ENCODE data around the gene TNNT3.
"Not testable (repeated sequence)": the region's sequence is repeated elsewhere in the genome, so short reads cannot be mapped to it uniquely, and the experiment has no call there.

The TNNT3 gene

DNA sequence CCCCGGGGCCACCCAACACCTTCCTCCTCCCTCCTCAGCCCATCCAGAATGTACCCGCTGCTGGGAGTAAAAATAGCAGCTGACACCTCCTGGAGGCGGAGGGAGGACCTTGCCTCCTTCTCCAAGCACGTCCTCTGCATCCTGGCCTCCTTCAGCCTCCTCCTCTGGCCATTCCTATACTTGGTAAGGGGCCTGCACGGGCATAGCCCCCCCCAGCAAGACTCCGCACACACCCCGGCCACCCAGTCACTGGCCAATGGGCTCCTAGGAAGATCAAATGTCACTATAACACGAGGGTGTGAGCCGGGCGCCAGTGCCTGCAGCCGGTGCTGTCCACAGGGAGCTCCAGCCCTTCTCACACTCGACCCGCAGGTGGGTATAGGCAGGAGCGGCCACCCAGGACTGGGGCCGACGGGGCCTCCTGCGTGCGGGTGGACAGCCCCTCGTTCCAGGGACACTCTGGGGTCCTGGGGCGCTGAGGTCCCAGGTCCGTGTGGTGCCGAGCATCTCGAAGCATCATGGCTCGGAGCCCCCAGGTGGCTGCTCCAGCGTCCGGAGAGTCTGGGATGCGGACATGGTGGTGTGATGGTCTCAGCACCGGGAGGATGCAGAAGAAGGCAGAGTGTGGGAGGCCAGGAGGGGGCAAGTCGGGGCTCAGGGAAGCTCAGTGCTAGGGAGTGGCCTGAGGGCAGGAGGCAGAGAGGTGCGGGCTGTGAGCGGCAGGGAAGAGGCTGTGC, at the start of gene TNNT3:
TNNT3 (plus strand) TSS at position 313 of the 737 bp plus-strand sequence. CDS start 3,172 bp downstream, outside the sequence.
- DNase-seq (ENCODE audit: low read depth in 2 of 2, low spot score in 1 of 2) = no peak

DNA sequence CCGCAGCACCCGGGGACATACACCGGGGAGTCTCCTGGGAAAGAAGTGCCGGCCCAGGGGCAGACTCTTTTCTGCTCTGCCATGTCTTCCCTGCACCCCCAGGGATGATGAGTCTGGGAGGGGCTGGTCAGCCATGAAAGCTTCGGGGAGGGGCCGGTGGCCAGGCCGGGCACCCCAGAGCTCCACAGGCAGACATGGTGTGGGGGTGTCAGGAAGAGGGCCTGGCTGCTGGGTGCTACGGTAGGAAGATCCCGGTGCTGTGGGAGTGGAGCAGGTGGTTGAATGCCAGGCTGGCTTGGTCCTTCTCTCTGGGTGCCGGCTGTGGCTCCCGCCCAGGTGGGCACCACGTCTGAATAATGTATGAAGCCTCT, 49.2 kb upstream of the TNNT3 start:
- no peak for DNase-seq (ENCODE audit: low read depth in 2 of 2, low spot score in 1 of 2)

DNA sequence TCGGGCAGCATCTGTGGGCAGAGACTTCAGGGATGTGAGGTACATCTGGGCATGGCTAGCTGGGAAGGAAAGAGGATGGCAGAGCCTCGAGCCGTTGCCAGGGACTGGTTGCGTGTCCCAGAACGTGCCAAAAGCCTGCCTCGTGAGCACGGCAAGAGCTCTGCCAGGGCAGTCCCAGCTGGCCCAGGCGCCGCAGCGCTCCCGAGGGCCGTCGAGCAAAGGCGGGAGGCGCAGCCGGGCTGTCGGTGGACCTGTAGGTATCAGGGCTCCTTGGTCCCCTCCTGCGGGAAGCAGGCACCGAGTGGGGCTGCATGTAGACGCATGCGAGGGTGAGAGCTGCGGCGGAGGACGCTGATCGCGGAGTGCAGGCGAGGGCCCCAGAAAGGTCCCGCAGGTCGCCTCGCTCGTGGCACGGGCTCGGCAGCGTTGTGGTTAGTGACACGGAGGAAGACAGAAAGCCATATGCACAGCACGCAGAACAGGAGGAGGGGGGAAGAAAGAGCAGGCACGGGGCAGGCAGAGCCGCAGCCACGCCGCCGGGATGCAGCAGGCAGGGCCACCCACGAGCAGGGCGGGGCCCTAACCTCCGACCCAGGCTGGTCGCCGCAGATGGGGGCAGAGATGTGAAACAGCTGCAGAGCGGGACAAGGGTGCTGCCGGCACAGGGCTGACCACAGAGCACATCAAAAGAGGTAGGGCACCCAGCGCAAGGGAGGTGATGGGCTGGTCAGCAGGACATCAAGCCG, 48.6 kb upstream of the TNNT3 start:
- DNase-seq (ENCODE audit: low read depth in 2 of 2, low spot score in 1 of 2) = no peak

DNA sequence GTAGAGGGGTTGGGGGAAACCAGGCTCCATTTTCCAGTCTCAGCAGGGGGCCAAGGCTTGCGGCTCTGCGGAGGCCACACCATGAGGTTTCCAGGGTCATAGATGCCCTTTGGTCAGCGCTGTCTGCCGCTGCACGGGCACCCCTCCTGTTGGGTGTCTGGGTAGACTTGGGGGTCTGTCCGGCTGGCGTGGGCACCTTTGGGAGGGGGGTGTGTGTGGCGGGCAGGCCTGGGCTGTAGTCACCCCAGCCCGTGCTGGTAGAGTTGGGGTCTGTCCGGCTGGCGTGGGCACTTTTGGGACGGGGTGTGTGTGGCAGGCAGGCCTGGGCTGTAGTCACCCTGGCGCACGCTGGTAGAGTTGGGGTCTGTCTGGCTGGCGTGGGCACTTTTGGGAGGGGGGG, 48.0 kb upstream of the TNNT3 start:
- DNase-seq (ENCODE audit: low read depth in 2 of 2, low spot score in 1 of 2) = no peak

GRCh38 chr11:1872267-1872985, 47.1 kb upstream of the TNNT3 start:
- no peak for DNase-seq (ENCODE audit: low read depth in 2 of 2, low spot score in 1 of 2)

DNA sequence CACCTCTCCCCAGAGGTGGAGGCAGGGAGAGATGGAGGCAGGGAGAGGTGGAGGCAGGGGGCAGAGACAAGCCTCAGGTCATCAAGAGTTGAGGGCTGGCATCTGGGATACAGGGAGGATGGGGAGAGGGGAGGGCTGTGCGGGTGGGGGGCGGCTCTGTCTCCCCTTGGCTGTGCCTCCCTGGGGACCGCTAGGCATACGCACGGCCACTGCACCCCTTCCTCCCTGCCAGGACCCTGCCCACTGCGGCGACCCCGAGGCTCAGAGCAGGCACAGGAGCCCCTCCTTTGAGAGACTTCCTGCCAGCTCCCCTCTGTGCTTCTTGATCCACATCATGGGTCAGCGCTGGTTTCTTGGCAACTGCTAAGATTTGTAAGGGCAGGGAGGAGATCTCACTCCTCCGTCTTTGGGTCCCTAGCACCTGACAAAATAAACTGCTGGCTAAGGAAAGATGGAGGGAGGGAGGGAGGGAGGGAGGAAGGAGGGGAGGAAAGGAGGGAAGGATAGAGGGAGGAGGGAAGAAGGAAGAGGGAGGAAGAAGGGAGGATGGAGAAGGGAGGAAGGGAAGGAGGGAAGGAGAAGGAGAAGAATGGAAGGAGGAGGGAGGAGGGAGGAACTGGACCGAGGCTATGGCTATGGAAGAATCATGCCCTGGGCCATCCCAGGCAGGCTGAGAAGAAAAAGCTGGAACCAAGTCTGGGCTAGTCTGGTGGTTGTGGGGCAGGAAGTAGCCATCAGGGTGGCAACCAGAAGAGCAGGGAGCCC, 46.3 kb upstream of the TNNT3 start:
- no peak for DNase-seq (ENCODE audit: low read depth in 2 of 2, low spot score in 1 of 2)

DNA sequence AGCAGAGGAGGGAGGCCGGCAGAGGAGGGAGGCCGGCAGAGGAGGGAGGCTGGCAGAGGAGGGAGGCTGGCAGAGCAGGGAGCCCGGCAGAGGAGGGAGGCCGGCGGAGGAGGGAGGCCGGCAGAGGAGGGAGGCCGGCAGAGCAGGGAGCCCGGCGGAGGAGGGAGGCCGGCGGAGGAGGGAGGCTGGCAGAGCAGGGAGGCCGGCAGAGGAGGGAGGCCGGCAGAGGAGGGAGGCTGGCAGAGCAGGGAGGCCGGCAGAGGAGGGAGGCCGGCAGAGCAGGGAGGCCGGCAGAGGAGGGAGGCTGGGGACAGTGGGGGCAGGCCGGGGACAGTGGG, 45.7 kb upstream of the TNNT3 start:
- not testable (repeated sequence) for DNase-seq (ENCODE audit: low read depth in 2 of 2, low spot score in 1 of 2)

DNA sequence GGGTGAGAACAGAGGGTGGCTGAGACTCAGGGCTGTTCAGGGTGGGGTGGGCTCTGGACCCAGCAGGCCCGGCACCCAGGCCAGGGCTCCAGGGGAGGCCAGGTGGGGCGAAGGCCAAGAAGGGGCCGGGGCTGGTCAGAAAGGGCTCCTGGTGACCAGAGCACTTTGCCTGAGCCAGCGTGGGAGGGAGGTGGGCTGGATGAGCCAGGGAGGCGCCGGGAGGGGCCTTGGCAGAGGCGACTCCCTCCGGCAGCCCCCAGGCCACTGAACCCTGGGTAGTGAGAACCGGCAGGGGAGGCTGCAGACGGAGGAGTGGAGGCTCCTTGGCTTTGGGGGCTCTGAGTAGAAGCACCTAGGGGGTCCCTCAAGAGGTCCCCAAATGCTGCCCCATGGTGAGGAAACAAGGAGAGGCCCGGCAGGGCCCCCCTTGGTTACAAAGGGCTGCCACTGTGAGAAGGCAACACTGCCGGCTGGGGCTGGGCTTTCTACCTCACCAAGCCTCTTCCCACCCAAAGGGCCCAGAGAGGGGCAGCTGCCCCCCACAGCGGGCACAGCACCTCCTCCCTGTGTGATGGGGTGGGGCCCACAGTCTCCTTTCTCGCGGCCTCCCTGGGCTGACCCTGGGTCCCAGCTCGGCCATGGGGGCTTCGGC, 44.9 kb upstream of the TNNT3 start:
- not testable (repeated sequence) for DNase-seq (ENCODE audit: low read depth in 2 of 2, low spot score in 1 of 2)

- DNase-seq (ENCODE audit: low read depth in 2 of 2, low spot score in 1 of 2) = no peak
Observed at GRCh38 chr11:1875093-1875850, 44.2 kb upstream of the TNNT3 start.

DNA sequence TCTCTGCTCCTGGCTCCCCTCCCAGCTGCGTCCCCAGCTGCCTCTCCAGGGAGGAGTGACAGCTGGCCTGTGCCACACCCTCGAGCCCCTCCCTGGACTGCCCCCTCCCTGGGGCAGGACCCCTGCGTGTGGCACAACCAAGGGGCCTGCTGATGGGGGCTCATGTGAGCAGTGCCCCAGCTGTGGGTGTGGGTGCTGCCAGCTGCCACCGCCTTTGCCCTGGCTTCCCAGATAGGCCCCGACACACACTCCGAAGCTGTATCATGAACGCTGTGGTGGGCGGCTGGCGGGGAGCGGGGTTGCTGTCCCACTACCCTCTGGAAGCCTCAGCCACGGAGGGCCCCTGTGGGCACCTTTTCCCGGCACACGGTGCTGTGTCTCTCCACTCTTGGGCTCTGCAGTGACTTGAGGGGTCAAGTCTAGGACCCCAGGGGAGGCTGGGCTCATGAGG, 43.6 kb upstream of the TNNT3 start:
- DNase-seq (ENCODE audit: low read depth in 2 of 2, low spot score in 1 of 2) = not testable (repeated sequence)

DNA sequence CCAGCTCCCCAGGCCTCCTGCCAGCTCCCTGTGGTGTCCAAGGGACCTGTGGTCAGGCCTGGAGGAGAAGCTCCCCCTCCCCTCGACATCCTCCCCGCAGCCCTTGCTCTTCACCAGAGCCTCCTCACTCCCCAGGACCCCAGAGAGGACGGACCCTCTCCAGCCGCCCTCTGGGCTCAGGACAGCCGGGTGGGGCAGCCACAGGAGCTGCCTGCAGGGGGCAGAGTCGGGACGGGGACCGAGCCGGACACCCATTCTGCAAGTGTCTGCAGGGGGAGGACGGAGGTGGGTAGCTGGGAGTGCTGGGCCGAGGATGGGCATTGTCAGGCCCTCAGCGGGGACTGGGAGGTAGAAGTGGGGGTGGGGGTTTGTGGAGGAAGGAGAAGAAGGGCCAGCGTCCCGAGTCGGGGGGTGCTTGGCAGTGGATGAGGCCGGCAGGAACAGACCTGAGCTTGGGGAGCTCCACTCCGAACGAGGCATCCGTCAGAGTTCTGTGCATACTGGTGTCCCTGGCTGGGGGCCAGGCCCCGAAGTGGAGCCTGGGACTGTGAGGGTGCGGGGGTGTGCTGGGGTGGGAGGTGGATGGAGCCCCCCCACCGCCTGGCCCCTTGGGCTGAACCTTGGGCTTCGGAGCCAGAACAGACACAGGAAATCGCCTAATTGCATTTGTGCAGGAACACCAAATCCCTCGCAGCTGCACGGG, 43.0 kb upstream of the TNNT3 start:
- DNase-seq (ENCODE audit: low read depth in 2 of 2, low spot score in 1 of 2) = no peak

GRCh38 chr11:1877211-1878136, 42.0 kb upstream of the TNNT3 start:
- no peak for DNase-seq (ENCODE audit: low read depth in 2 of 2, low spot score in 1 of 2)

GRCh38 chr11:1878137-1879031, 41.1 kb upstream of the TNNT3 start:
- DNase-seq (ENCODE audit: low read depth in 2 of 2, low spot score in 1 of 2) = no peak

- no peak for DNase-seq (ENCODE audit: low read depth in 2 of 2, low spot score in 1 of 2)
Observed at GRCh38 chr11:1879342-1879940, 40.1 kb upstream of the TNNT3 start.

GRCh38 chr11:1879941-1880720, 39.4 kb upstream of the TNNT3 start:
- DNase-seq (ENCODE audit: low read depth in 2 of 2, low spot score in 1 of 2) = no peak

GRCh38 chr11:1880746-1881441, 38.6 kb upstream of the TNNT3 start:
- no peak for DNase-seq (ENCODE audit: low read depth in 2 of 2, low spot score in 1 of 2)

Data from stimulated activated CD8-positive, alpha-beta memory T cell treated with anti-CD3 and anti-CD28 coated beads, Interleukin-4, amount 100 ng/mL, for 1 hour (primary cell).